Measurements from ENCODE around the gene RFC5. TPM values are rescaled to one million over a fixed set of nuclear protein-coding genes. Genes with fewer than 3 reads are reported as not detected.

RFC5 gene
- total RNA-seq, 1 donor from 2014 or later: 22.8 TPM

- TF ChIP-seq, protein P1, sequence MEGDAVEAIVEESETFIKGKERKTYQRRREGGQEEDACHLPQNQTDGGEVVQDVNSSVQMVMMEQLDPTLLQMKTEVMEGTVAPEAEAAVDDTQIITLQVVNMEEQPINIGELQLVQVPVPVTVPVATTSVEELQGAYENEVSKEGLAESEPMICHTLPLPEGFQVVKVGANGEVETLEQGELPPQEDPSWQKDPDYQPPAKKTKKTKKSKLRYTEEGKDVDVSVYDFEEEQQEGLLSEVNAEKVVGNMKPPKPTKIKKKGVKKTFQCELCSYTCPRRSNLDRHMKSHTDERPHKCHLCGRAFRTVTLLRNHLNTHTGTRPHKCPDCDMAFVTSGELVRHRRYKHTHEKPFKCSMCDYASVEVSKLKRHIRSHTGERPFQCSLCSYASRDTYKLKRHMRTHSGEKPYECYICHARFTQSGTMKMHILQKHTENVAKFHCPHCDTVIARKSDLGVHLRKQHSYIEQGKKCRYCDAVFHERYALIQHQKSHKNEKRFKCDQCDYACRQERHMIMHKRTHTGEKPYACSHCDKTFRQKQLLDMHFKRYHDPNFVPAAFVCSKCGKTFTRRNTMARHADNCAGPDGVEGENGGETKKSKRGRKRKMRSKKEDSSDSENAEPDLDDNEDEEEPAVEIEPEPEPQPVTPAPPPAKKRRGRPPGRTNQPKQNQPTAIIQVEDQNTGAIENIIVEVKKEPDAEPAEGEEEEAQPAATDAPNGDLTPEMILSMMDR (IDR thresholded peaks at IDR 0.05; ENCODE audit: unreplicated experiment): no peak
- Mint-ChIP-seq H3K4me3 (no peak overlapping the region), H3K9me3 (no peaks in the 10 kb centered on the region), H3K4me1 (peaks cover 21% of the 10 kb centered on the region), H3K27me3 (ENCODE audit: low read depth) (no peaks in the 10 kb centered on the region), H3K36me3 (peaks cover 30% of the 10 kb centered on the region), H3K27ac (no peak overlapping the region)
- DNase-seq (ENCODE audit: low spot score in 2 of 2, unreplicated experiment in 2 of 2): no peak
Observed at GRCh38 chr12:118032188-118032587, 15.7 kb downstream of the RFC5 start.

DNA sequence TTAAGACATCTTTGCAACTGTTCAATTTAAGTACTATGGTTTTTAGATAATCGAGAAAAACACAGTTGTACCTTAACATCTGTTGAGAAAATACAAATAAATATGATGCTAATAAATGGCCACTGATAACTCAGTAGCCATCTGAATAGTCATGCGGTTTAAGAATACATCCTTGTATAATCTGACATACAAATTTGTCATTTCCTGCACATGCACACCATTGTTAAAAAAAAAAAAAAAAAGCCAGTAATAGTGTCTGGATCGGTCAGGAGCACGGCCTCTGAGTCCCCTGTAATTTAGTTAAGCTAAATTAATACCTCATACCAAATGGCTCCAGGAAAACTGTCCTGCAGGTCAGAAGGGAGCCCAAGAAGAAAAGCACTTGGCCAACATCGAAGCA is 16.8 kb downstream of the RFC5 start:
- no peak for DNase-seq (ENCODE audit: low spot score in 2 of 2, unreplicated experiment in 2 of 2)
- Mint-ChIP-seq H3K27me3 (ENCODE audit: low read depth) (no peaks in the 10 kb centered on the region), H3K36me3 (peaks cover 34% of the 10 kb centered on the region), H3K9me3 (no peaks in the 10 kb centered on the region), H3K27ac (peak overlapping the region; percentile 90), H3K4me1 (peaks cover 21% of the 10 kb centered on the region), H3K4me3 (no peak overlapping the region)
- TF ChIP-seq, protein P1 (IDR thresholded peaks at IDR 0.05; ENCODE audit: unreplicated experiment): no peak

DNA sequence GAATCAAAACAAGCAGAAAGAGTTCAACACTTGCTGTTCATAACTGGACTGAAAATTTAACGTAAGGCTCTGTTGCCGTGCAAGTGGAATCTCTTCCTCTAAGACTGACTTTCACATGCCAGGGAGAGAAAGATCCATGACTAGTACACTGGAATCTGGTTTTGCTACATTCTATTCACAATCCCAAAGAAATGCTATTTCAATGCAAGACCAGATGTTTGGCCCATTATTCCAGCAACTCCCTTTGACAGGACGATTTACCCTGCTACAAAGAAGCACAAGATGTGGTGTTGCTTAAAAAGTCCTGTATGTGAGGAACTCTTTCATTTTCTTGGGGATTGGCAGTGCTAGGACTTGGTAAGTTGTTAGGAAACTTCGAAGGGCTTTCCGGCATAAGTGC is 17.4 kb downstream of the RFC5 start:
- Mint-ChIP-seq H3K9me3 (no peaks in the 10 kb centered on the region), H3K4me1 (peaks cover 21% of the 10 kb centered on the region), H3K36me3 (peaks cover 34% of the 10 kb centered on the region), H3K4me3 (no peak overlapping the region), H3K27ac (peak overlapping the region; percentile 90), H3K27me3 (ENCODE audit: low read depth) (no peaks in the 10 kb centered on the region)
- DNase-seq (ENCODE audit: low spot score in 2 of 2, unreplicated experiment in 2 of 2): no peak
- TF ChIP-seq, protein P1 (IDR thresholded peaks at IDR 0.05; ENCODE audit: unreplicated experiment): no peak

DNA sequence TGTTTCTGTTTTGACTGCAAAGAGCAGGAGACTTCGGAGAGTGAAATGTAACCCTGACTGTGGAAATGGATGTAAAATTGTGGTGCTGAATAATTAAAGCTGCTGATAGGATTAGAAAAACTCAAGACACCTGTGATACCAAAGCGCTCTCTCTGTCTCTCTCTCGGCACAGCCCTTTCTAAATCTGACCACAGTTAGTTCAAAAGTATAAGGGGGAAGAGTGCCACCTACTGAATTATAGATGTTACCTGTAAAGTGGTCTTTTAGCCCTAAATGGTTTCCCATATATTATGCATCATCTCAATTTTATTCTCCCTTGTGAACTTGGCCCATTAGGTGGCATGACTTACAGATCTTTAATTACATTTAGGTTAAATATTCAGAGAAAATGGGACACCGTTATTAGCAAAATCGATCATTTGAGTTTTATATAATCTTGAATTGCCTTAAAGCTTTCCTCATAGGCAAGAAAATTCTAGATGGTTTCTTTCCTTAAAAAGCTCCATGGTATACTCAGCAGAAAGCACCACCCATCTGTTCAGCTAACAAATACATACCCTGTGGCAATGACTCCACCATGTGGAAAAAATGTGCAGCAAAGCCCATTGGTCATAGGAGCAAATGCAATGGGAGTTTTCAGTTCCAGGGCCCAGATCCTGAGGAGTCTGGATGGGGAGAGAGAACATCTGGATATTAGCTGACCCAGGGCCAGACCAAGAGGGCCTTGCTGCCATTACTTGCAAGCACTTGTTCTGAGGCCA is 18.1 kb downstream of the RFC5 start:
- no peak for DNase-seq (ENCODE audit: low spot score in 2 of 2, unreplicated experiment in 2 of 2)
- Mint-ChIP-seq H3K4me1 (peaks cover 21% of the 10 kb centered on the region), H3K9me3 (no peaks in the 10 kb centered on the region), H3K27me3 (ENCODE audit: low read depth) (no peaks in the 10 kb centered on the region), H3K36me3 (peaks cover 36% of the 10 kb centered on the region), H3K27ac (peak overlapping the region; percentile 72), H3K4me3 (no peak overlapping the region)
- TF ChIP-seq, protein P1 (IDR thresholded peaks at IDR 0.05; ENCODE audit: unreplicated experiment): no peak

- H3K36me3 Mint-ChIP-seq: peaks cover 36% of the 10 kb centered on the region
- H3K9me3 Mint-ChIP-seq: no peaks in the 10 kb centered on the region
- TF ChIP-seq, protein P1 (IDR thresholded peaks at IDR 0.05; ENCODE audit: unreplicated experiment): no peak
- H3K27me3 Mint-ChIP-seq (ENCODE audit: low read depth): no peaks in the 10 kb centered on the region
- H3K27ac Mint-ChIP-seq: peak overlapping the region; percentile 72
- no peak overlapping the region for H3K4me3 Mint-ChIP-seq
- DNase-seq (ENCODE audit: low spot score in 2 of 2, unreplicated experiment in 2 of 2): no peak
- H3K4me1 Mint-ChIP-seq: peaks cover 21% of the 10 kb centered on the region
Observed at GRCh38 chr12:118035190-118036041, 18.9 kb downstream of the RFC5 start.

Measured in mesothelial cell of epicardium (in vitro differentiated cells).